ENCODE results near the gene DEXI. TPM values are rescaled to one million over a fixed set of nuclear protein-coding genes. Genes with fewer than 3 reads are reported as not detected.
A peak's percentile ranks its signal among the peaks of the same experiment; 100 is the strongest.

Gene DEXI
- total and polyA plus RNA-seq, 2 of the 13 experiments (the other 11 are each of a cell fraction or from before 2014, with no cell fraction given), result 51.5 to 70.4 TPM

GRCh38 chr16:10942352-10943063, at the start of gene DEXI (continued):
- TF ChIP-seq NPAS2 (CRISPR knock-in tag; IDR thresholded peaks at IDR 0.05; ENCODE audit: borderline replicate concordance) (no peak), UBTF (CRISPR knock-in tag; IDR thresholded peaks at IDR 0.05) (no peak), HNRNPH1 (optimal IDR thresholded peaks at IDR 0.05; ENCODE audit: low read depth, low read length) (no peak), PTBP1 (IDR thresholded peaks at IDR 0.05; ENCODE audit: low read depth, low read length, poor library complexity, severe bottlenecking) (no peak), FOSL1 (CRISPR knock-in tag; IDR thresholded peaks at IDR 0.05; ENCODE audit: borderline replicate concordance) (no peak), TBX2 (CRISPR knock-in tag; IDR thresholded peaks at IDR 0.05; ENCODE audit: borderline replicate concordance) (no peak; the same call in 1 of the 2 replicates), RFX3 (CRISPR knock-in tag; IDR thresholded peaks at IDR 0.05) (no peak), ZBTB3 (CRISPR knock-in tag; IDR thresholded peaks at IDR 0.05; ENCODE audit: borderline replicate concordance, low read depth) (no peak), RORA (CRISPR knock-in tag; IDR thresholded peaks at IDR 0.05) (no peak), SP4 (CRISPR knock-in tag; IDR thresholded peaks at IDR 0.05) (peak; percentile 99), ZNF83 (CRISPR knock-in tag; IDR thresholded peaks at IDR 0.05; ENCODE audit: borderline replicate concordance) (no peak), ZNF350 (CRISPR knock-in tag; IDR thresholded peaks at IDR 0.05; ENCODE audit: borderline replicate concordance, low read depth) (peak; percentile 63; the same call in 1 of the 2 replicates), ZNF501 (CRISPR knock-in tag; IDR thresholded peaks at IDR 0.05) (peak; percentile 93), AHR (CRISPR knock-in tag; IDR thresholded peaks at IDR 0.05) (0 out of 2 replicates have a peak, but pooled peaks have one; percentile 14), ZNF709 (CRISPR knock-in tag; IDR thresholded peaks at IDR 0.05) (no peak; the same call in 1 of the 2 replicates), GTF3A (CRISPR knock-in tag; conservative IDR thresholded peaks at IDR 0.05) (no peak), ATRX (CRISPR knock-in tag; IDR thresholded peaks at IDR 0.05; ENCODE audit: borderline replicate concordance) (no peak), ZNF343 (CRISPR knock-in tag; IDR thresholded peaks at IDR 0.05) (no peak), HOXA7 (CRISPR knock-in tag; IDR thresholded peaks at IDR 0.05) (no peak), ZFY (CRISPR knock-in tag; IDR thresholded peaks at IDR 0.05) (no peak; the same call in 1 of the 2 replicates), MXI1 (IDR thresholded peaks at IDR 0.05; ENCODE audit: borderline replicate concordance, low read depth, low read length) (peak; percentile 85; the same call in 2 of the 3 replicates), SRSF1 (optimal IDR thresholded peaks at IDR 0.05; ENCODE audit: low read depth, low read length) (no peak), ZNF17 (CRISPR knock-in tag; IDR thresholded peaks at IDR 0.05) (no peak), ZNF891 (CRISPR knock-in tag; IDR thresholded peaks at IDR 0.05) (no peak)
- TF ChIP-seq, protein P1, sequence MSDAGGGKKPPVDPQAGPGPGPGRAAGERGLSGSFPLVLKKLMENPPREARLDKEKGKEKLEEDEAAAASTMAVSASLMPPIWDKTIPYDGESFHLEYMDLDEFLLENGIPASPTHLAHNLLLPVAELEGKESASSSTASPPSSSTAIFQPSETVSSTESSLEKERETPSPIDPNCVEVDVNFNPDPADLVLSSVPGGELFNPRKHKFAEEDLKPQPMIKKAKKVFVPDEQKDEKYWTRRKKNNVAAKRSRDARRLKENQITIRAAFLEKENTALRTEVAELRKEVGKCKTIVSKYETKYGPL (CRISPR knock-in tag; IDR thresholded peaks at IDR 0.05), result no peak
- TF ChIP-seq, protein P2, sequence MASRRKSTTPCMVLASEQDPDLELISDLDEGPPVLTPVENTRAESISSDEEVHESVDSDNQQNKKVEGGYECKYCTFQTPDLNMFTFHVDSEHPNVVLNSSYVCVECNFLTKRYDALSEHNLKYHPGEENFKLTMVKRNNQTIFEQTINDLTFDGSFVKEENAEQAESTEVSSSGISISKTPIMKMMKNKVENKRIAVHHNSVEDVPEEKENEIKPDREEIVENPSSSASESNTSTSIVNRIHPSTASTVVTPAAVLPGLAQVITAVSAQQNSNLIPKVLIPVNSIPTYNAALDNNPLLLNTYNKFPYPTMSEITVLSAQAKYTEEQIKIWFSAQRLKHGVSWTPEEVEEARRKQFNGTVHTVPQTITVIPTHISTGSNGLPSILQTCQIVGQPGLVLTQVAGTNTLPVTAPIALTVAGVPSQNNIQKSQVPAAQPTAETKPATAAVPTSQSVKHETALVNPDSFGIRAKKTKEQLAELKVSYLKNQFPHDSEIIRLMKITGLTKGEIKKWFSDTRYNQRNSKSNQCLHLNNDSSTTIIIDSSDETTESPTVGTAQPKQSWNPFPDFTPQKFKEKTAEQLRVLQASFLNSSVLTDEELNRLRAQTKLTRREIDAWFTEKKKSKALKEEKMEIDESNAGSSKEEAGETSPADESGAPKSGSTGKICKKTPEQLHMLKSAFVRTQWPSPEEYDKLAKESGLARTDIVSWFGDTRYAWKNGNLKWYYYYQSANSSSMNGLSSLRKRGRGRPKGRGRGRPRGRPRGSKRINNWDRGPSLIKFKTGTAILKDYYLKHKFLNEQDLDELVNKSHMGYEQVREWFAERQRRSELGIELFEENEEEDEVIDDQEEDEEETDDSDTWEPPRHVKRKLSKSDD (CRISPR knock-in tag; IDR thresholded peaks at IDR 0.05; ENCODE audit: low read depth), result no peak
